Skin epidermis (tissue), 12 donors: ENCODE measurements around the gene TMEM61.
"Not testable (repeated sequence)": the region's sequence is repeated elsewhere in the genome, so short reads cannot be mapped to it uniquely, and the experiment has no call there.

Experiments used
- H3K27ac ChIP-seq, 21 experiments: fragments of 200-600 bp; sonication (generic) in 11 of 21; one replicate each; pipeline ENCODE4 v1.5.0; 2020; ENCODE audit warnings: mild to moderate bottlenecking in 3 of 21, inconsistent platforms in 2 of 21, moderate library complexity in 2 of 21
- H3K4me3 ChIP-seq, 7 experiments: fragments of 200-600 bp; sonication (generic) in 2 of 7; one replicate each; pipeline ENCODE4 v1.5.0; 2020; ENCODE audit warnings: inconsistent platforms in 2 of 7, mild to moderate bottlenecking in 2 of 7, moderate library complexity in 1 of 7

Gene TMEM61

GRCh38 chr1:54956726-54957125 lies 23.7 kb upstream of the TMEM61 start:
- no peak overlapping the region for H3K27ac ChIP-seq

DNA sequence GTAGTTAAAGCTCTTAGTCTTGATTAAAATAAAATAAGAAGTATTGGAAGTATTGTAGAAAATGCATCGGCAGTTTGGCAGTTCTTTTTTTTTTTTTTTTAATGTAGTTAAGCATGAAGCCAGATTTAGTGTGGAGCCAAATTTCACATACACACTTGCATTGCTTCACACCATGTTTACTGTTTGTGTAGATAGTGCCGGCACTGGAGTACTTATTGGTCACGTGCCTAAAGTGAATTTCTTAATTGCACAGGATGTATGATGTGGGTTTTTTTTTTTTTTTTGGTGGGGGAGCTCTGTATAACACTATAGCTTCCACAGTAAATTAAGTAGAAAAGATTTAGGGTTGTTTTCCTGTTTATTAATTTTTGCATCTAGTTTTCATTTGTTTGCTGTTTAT lies 21.2 kb upstream of the TMEM61 start:
- H3K4me3 ChIP-seq: no peak overlapping the region

More at GRCh38 chr1:54956726-54957125, 23.7 kb upstream of the TMEM61 start:
- no peak overlapping the region for H3K4me3 ChIP-seq

DNA sequence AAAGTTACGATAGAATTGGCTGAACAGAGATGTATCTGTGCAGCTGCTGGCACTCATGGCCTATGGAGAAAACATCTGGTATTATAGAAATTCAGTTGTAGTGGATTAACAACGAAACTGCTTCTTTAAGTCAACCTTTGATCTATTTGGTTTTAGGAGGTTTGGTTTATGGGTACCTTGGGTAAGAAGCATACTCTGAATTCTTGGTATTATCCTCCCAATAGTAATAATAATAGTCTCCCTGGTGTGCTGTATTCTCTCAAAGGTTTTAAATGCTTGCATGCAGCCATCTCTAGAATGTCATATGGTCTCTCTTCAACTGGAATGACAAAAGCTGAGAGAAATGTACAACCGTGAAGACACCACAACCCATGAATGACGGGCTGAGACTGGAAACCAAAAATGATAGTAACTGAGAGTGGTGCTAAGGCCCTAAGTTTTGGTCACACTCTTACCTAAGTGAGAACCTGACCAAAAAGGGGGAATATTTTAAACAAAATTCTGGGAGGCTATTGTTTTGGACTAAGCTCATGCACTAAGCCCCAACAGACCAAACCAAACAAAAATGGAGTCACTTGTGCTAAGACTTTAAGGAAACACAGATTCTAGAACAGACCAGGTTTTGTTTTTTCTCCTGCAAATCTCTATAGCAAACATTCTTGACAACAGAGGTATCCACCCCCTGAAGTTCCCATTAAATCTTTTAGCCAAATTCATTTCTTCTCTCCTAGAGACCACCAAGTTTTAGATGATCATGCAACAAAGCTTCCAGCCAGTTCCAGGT lies 17.6 kb upstream of the TMEM61 start:
- H3K27ac ChIP-seq: no peak overlapping the region
- H3K4me3 ChIP-seq: no peak overlapping the region

More for the DNA sequence above, 21.2 kb upstream of the TMEM61 start:
- no peak overlapping the region for H3K27ac ChIP-seq

GRCh38 chr1:54963829-54964228 lies 16.6 kb upstream of the TMEM61 start:
- H3K27ac ChIP-seq, H3K4me3 ChIP-seq: not testable (repeated sequence)

GRCh38 chr1:54965624-54966340 lies 14.6 kb upstream of the TMEM61 start:
- peak overlapping the region in 1 of 21 experiments; percentile 36 for H3K27ac ChIP-seq
- no peak overlapping the region for H3K4me3 ChIP-seq

- H3K4me3 ChIP-seq: no peak overlapping the region
- H3K27ac ChIP-seq: no peak overlapping the region
Observed at GRCh38 chr1:54967372-54967771, 13.1 kb upstream of the TMEM61 start.

DNA sequence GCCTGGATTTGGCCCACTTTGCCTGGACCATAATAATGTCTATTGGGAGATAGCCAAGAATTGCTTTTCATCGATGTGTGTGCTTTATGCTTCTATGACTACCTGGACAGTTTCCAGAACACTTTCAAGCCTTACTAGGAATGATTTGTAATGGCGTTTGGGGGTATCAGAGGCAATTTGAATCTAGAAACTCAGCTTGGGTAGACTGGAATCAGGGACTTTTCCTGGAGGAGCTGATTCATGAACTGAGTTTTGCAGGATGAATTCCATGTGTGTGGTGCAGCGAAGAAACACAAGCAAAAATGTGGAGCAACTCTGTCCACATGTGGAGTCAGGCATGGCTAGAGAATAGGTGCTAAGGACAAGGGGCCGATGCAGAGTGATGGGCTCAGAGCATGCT lies 11.9 kb upstream of the TMEM61 start:
- H3K4me3 ChIP-seq: no peak overlapping the region
- no peak overlapping the region for H3K27ac ChIP-seq

GRCh38 chr1:54969879-54970278 lies 10.5 kb upstream of the TMEM61 start:
- Histone ChIP-seq H3K4me3 (no peak overlapping the region), H3K27ac (no peak overlapping the region)

DNA sequence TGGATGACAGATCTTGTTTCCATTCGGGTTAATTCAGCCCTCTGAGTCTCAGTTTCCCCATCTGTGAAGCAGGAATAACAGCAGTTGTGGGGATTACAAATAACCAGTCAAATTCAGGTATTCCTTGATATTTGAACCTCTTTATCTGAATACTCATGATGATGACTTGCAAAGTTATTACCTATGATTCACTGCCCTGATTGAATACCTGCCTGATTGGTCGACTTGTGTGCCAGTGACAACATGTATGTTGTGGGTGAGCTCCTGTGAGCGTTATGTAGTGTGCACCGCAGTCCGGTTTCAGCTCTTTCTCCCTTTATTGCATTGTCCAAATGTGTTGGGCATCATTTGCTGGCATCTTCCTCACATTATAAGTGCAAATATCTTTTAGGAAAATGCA lies 9.5 kb upstream of the TMEM61 start:
- H3K27ac ChIP-seq: peak overlapping the region in 6 of 21 experiments; percentile 5 to 56 (median 42)
- no peak overlapping the region for H3K4me3 ChIP-seq

GRCh38 chr1:54971317-54971791 lies 9.1 kb upstream of the TMEM61 start:
- H3K4me3 ChIP-seq: no peak overlapping the region
- peak overlapping the region in 3 of 21 experiments; percentile 5 to 56 (median 39) for H3K27ac ChIP-seq

DNA sequence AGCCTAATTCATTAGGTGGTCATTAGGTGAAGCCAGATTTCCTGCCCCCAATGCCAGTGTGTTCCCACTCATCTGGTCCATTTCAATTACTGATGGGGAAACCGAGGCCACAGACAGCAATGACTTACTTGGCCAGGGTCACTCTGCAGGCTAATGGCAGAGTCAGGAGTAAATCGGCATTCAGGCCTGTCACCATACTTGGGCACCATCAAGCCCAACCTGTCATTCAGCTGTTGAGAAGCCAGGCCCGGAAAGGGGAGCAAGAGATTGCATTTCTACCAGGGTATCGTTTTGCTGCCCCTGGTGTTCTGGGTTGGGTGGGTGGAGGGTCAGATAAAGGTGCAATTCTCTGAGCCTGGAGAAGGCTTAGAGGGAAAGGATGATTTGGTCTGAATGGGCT lies 8.0 kb upstream of the TMEM61 start:
- Histone ChIP-seq H3K4me3 (no peak overlapping the region), H3K27ac (no peak overlapping the region)

GRCh38 chr1:54973205-54973921 lies 7.1 kb upstream of the TMEM61 start:
- H3K27ac ChIP-seq: peak overlapping the region in 5 of 21 experiments; percentile 42 to 67 (median 56)
- no peak overlapping the region for H3K4me3 ChIP-seq

DNA sequence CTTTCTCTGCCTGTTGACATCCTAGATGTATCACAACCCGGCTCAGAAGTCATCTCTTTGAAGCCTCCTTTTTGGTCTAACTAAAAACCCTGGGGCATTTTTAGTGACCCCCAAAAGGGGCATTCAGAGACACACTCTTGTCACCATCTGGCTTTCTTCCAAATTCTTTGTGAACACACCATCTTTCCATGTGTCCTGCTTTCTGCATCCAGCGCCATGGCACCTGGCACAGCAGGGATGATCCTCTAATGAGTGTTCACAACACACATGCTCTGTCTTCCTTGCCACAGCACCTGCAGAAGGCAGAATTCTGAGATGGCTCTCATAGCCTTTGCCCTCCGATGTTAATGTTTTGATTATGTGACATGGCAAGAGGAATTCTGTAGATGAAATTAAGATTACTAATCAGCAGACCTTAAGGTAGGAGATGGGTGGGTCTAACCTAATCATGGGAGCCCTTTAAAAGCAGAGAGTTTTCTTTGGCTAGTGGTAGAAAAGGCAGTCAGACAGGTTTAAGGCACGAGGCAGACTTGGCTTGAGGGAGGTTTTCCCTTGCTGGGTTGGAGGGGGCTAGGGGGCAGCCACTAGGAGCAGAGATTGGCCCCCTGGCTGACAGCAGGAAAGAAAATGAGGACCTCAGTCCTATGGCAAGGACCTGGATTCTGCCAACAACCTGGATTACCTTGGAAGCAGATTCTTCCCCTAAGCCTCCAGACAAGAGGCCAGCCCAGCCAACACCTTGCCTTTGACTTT lies 4.9 kb upstream of the TMEM61 start:
- no peak overlapping the region for H3K4me3 ChIP-seq
- no peak overlapping the region for H3K27ac ChIP-seq

DNA sequence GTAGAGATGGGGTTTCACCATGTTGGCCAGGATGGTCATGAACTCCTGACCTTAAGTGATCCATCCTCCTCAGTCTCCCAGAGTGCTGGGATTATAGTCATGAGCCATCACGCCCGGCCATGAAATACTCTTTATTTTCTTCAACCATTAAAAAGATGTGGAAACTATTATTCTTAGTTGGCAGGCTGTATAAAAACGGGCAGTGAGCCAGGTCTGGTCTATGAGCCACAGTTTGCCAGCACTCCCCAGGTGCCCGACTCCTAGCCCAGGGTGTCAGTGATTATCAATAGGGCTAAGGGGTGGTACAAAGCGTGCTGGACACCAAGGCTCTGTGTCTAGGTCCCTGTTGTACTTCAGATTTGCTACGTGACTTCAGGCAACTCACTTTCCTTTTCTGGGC lies 3.7 kb upstream of the TMEM61 start:
- Histone ChIP-seq H3K4me3 (no peak overlapping the region), H3K27ac (no peak overlapping the region)

- no peak overlapping the region for H3K4me3 ChIP-seq
- no peak overlapping the region for H3K27ac ChIP-seq
Observed at GRCh38 chr1:54977533-54978297, 2.7 kb upstream of the TMEM61 start.

DNA sequence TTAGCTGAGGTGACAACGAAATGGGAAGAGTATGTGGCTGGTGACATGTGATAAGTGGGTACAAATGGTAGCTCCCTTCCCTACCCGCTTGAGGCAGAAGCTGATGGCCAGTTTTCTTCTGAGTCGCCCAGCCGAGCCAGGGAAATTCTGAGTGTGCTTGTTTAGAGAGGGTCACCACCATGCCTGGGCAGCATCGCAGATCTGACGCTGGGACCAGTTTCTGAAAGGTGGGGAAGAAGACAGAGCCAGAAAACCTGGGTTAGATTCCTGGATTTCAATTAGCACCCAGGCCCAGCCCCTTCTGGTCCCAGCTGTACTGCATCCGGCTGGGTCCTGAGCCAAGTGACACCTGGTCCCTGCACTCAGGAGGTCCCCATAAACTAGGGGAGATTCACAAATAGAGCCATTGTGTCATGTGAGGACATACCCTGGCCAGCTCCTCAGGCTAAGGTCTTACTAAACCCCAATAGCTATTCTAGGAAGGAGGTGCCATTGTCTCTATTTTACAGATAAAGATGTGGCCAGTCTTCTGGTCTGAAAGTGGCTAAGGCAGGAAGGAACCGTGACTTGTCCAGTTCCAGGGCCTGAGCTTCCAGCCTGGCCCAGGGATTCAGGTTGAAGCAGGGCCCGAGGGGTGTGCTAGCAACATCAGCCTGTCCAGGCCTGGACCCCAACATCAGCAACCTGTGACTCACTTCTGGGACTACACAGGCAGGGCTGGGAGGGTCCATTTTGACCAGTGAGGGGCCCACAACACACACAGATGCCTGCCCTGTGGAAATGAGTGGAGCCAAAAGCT lies 1.7 kb upstream of the TMEM61 start:
- no peak overlapping the region for H3K4me3 ChIP-seq
- no peak overlapping the region for H3K27ac ChIP-seq

DNA sequence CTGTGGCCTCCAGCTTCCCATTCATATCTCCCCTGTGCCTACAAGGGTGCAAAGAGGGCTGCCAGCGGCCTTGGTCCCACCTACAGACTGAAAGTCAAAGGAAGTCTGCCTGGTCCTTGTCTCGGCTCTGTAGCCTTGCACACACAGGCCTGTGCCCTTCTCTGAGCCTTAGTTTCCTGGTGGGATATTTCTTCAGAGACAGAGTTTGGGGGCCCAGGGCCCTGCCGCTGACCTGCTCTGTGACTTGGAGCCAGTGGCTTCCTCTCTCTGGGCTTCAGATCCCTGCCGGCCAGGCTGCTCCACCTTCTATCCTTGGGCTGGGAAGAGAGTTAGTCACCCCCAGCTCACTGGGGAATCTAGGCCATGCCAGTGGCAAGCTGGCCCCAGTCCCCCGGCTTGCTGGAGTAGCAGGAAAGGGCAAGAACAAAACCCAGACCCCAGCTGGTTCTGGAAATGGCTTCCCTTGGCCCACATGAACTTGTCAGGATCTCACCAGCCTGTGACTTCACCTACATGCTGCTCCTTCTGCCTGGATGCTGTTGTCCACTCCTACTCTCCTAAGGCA lies 1.0 kb upstream of the TMEM61 start:
- peak overlapping the region in 1 of 21 experiments; percentile 39 for H3K27ac ChIP-seq
- H3K4me3 ChIP-seq: no peak overlapping the region

- peak overlapping the region; percentile 20 to 51 (median 35) for H3K4me3 ChIP-seq
- H3K27ac ChIP-seq: peak overlapping the region in 11 of 21 experiments; percentile 17 to 85 (median 61)
Observed at GRCh38 chr1:54980046-54980527, 341 bp upstream of the TMEM61 start.
